Prostate gland (tissue), 2 donors: ENCODE measurements around the gene PITPNC1. TPM values are rescaled to one million over a fixed set of nuclear protein-coding genes. Genes with fewer than 3 reads are reported as not detected.

Experiments used
- DNase-seq: peaks from one replicate; pipeline ENCODE4 v3.0.0-alpha.2; 2019; ENCODE audit warnings: low spot score
- H3K27ac ChIP-seq, 2 donors: fragments of 200-600 bp; sonication (generic); 2 replicates each; pipeline ENCODE4 v1.5.1; 2017 to 2019
- H3K27me3 ChIP-seq: fragments of 200-600 bp; sonication (generic); replicated peaks from 2 replicates; pipeline ENCODE4 v1.5.1; 2019; ENCODE audit not compliant: insufficient read depth
- H3K36me3 ChIP-seq, 2 donors: fragments of 200-600 bp; sonication (generic); 1 replicate in 1 of 2; 2 replicates in 1 of 2; pipeline versions ENCODE4 v1.5.1 to v1.8.1; 2017 to 2019
- H3K4me1 ChIP-seq: fragments of 200-600 bp; sonication (generic); replicated peaks from 2 replicates; pipeline ENCODE4 v1.5.1; 2019
- H3K4me3 ChIP-seq, 2 donors: fragments of 200-600 bp; sonication (generic); 2 replicates each; pipeline ENCODE4 v1.5.1; 2017 to 2019
- H3K9me3 ChIP-seq: fragments of 200-600 bp; sonication (generic); 2 replicates; pipeline ENCODE4 v1.5.1; 2017
- POLR2A ChIP-seq: fragments of 450-650 bp; IDR thresholded peaks from one replicate; pipeline ENCODE4 v1.6.1; 2016; ENCODE audit warnings: antibody characterized with exemption, mild to moderate bottlenecking
- POLR2AphosphoS5 ChIP-seq: sonication (generic); formaldehyde crosslinking; IDR thresholded peaks from one replicate; pipeline ENCODE4 v1.6.1; 2017; ENCODE audit warnings: antibody characterized with exemption
- WGBS: methylation state at CpG from one replicate; pipeline ENCODE4 v1.1.5; 2018; 5-methylcytosine and 5-hydroxymethylcytosine counted together
- intact Hi-C: fragments of 100-400 bp; cut with DNase I; formaldehyde crosslinking; loops from one replicate; pipeline ENCODE4 v1.14.2; 2022
- total RNA-seq, 2 donors: library from RNA; depleted of rRNA; stranded (reverse); fragments of >200 nt; gene quantifications; one replicate each; pipeline ENCODE4 v1.1.0, GENCODE V29; 2016
- TF ChIP-seq, protein P1 (sequence below), 4 experiments: fragments of 200-600 bp in 2 of 4; fragments of 450-650 bp in 2 of 4; sonication (generic) in 2 of 4; IDR thresholded peaks; 1 replicate in 3 of 4; 2 replicates in 1 of 4; pipeline ENCODE4 v1.5.1; 2016 to 2019; ENCODE audit warnings: antibody characterized with exemption in 4 of 4, mild to moderate bottlenecking in 2 of 4, moderate library complexity in 2 of 4

PITPNC1 gene
- total RNA-seq, 2 donors from 2014 or later, result 10.1 to 12.9 TPM

DNA sequence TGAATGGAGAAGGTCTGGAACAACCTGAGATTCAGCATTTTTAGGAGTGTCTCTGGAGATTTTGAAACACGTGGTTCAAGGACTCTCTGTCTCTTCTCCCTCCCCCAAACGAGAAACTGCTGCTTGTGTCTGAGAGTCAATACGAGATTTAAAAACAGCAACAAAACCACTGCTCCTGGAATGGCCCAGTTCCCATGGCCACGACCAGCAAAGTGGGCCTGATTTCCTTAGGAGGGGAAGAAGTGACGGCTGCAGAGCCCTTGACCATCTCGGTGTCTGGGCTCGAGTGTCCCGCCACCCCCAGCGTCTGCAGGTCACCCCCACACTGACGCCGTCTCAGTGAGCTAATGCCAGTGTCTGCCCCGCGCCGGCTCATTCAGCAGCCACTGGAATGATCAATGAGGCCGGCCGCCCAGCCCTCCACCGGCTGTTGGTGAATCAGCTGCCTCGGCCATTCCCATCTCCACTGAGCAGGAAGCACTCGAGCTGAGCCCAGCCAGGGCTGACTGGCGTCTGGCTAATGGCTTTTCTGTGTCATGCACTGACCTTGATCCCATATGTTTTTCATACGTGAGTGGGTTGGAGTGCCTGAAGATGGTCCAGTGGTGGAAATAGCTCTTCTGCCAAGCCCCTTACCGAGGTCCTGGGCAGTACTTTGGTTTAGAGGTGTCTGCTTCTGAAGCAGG is 151.8 kb downstream of the PITPNC1 start:
- no peaks in the 10 kb centered on the region for H3K36me3 ChIP-seq
- H3K4me3 ChIP-seq, result no peak overlapping the region
- H3K27me3 ChIP-seq, result no peaks in the 10 kb centered on the region
- TF ChIP-seq POLR2AphosphoS5 (no peak), POLR2A (no peak)
- TF ChIP-seq, protein P1, sequence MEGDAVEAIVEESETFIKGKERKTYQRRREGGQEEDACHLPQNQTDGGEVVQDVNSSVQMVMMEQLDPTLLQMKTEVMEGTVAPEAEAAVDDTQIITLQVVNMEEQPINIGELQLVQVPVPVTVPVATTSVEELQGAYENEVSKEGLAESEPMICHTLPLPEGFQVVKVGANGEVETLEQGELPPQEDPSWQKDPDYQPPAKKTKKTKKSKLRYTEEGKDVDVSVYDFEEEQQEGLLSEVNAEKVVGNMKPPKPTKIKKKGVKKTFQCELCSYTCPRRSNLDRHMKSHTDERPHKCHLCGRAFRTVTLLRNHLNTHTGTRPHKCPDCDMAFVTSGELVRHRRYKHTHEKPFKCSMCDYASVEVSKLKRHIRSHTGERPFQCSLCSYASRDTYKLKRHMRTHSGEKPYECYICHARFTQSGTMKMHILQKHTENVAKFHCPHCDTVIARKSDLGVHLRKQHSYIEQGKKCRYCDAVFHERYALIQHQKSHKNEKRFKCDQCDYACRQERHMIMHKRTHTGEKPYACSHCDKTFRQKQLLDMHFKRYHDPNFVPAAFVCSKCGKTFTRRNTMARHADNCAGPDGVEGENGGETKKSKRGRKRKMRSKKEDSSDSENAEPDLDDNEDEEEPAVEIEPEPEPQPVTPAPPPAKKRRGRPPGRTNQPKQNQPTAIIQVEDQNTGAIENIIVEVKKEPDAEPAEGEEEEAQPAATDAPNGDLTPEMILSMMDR (IDR thresholded peaks at IDR 0.05), result no peak
- intact Hi-C loops, result no loop called here
- H3K4me1 ChIP-seq, result peaks cover 4% of the 10 kb centered on the region
- DNase-seq, result peak; percentile 28
- no peaks in the 10 kb centered on the region for H3K9me3 ChIP-seq
- H3K27ac ChIP-seq, result peak overlapping the region; percentile 1 to 27
- 14% methylated on average over 22 of the region's 22 CpGs for WGBS

DNA sequence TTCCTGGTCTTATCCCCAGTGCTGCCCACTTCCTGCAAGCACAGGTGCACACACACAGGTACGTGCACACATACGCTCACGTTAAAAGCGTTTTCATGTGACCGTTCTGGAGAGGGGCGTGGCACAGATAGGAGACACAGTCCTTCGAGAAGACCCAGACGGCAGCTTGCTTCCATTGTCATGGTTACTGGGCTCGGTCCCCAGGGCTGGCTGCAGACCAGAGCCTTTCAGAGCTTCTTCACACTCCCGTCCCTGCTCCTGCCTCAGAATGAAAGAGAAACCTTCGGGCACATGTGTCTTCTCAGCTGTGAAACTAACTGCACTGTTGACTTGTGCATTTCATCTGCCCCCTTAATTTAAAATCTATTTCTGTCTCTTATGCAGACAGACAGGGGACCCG is 154.2 kb downstream of the PITPNC1 start:
- H3K36me3 ChIP-seq, result no peaks in the 10 kb centered on the region
- no peak overlapping the region for H3K4me3 ChIP-seq
- no peak overlapping the region for H3K27ac ChIP-seq
- no peaks in the 10 kb centered on the region for H3K27me3 ChIP-seq
- WGBS, result 33% methylated on average over 12 of the region's 12 CpGs
- intact Hi-C loops, result loop anchor here (5.0 kb wide), 1 partner anchor 39 kb away; no protein-coding TSS in a partner anchor
- no peak for TF ChIP-seq POLR2AphosphoS5
- TF ChIP-seq, protein P1 (IDR thresholded peaks at IDR 0.05), result no peak
- no peak for TF ChIP-seq POLR2A
- DNase-seq, result no peak
- no peaks in the 10 kb centered on the region for H3K9me3 ChIP-seq
- H3K4me1 ChIP-seq, result peaks cover 4% of the 10 kb centered on the region

DNA sequence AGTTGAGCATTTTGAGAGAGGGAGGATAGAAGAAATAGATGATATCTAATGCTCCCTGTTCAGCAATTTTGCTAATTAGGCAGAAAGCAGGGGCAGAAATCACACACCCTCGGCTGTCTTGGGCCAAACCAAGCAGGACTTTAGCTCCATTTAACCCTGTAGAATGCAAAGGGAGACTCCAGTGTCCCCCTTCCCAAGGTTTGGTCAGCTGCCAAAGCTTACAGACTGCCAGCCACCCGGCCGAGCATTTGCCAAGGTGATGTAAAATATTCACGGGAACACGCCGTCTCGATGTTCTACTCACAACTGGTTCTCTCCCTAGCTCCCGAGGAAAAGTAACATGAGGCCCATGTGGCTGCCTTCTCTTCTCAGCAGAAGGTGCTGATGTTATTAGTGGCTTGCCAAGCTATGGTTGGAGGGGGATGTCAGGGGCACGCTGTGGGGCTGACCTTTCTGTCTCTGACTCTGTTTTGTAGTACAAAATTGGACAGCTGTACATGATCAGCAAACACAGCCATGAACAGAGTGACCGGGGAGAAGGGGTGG is 155.3 kb downstream of the PITPNC1 start:
- intact Hi-C loops, result loop anchor here (5.0 kb wide), 1 partner anchor 40 kb away; no protein-coding TSS in a partner anchor
- TF ChIP-seq POLR2AphosphoS5 (peak; percentile 21), POLR2A (no peak)
- TF ChIP-seq, protein P1 (IDR thresholded peaks at IDR 0.05), result no peak
- 21% methylated on average over 9 of the region's 10 CpGs for WGBS

DNA sequence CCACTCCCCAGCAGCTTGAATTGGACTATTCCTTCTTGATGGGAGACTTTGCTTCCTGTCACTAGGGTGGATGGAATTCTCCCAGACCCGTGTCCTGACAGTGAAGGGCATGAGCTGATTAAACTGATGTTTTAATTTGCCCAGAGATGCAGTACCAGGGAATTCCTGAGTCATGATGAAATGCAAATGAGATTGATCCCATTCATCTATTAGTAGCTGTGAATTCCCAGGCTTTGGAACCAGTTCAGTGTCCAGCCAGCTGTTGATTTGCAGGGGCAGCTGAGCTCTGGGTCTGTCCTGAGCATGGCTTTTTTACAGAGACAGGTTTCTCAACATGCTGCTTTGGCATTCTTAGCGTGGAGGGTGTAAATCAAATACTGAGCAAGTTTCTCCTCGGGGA is 157.9 kb downstream of the PITPNC1 start:
- Histone ChIP-seq H3K9me3 (no peaks in the 10 kb centered on the region), H3K36me3 (no peaks in the 10 kb centered on the region), H3K4me1 (peaks cover 4% of the 10 kb centered on the region), H3K27ac (no peak overlapping the region), H3K4me3 (no peak overlapping the region), H3K27me3 (no peaks in the 10 kb centered on the region)
- intact Hi-C loops, result loop anchor here (5.0 kb wide), 1 partner anchor 43 kb away; no protein-coding TSS in a partner anchor
- DNase-seq, result no peak
- no peak for TF ChIP-seq POLR2AphosphoS5
- TF ChIP-seq POLR2A, result no peak
- TF ChIP-seq, protein P1 (IDR thresholded peaks at IDR 0.05), result no peak
- 66% methylated on average over 3 of the region's 3 CpGs for WGBS

More for the DNA sequence above, 155.3 kb downstream of the PITPNC1 start:
- peak; percentile 12 for DNase-seq
- H3K36me3 ChIP-seq, result no peaks in the 10 kb centered on the region
- H3K9me3 ChIP-seq, result no peaks in the 10 kb centered on the region
- H3K27me3 ChIP-seq, result no peaks in the 10 kb centered on the region
- H3K4me3 ChIP-seq, result no peak overlapping the region
- peak overlapping the region in 1 of 2 donors; percentile 1 for H3K27ac ChIP-seq
- H3K4me1 ChIP-seq, result peaks cover 4% of the 10 kb centered on the region
